ENCODE measurements around the gene LRRC58.

- TF ChIP-seq CTCF (IDR thresholded peaks at IDR 0.05; ENCODE audit: extremely low read depth in 1 of 2, insufficient read depth in 1 of 2, low read depth in 1 of 2, low read length in 2 of 2), result no peak
- TF ChIP-seq MAX (IDR thresholded peaks at IDR 0.05; ENCODE audit: insufficient read depth, insufficient read length), result no peak
Measured at GRCh38 chr3:120338517-120338916, 10.6 kb downstream of the LRRC58 start.
